HG03045 (cell line): ENCODE results near the gene PAMR1.

Experiments used
- ATAC-seq: cut with Tn5 transposase; IDR thresholded peaks from one replicate; pipeline ENCODE4 v1.9.1; 2021; ENCODE audit warnings: mild to moderate bottlenecking, moderate library complexity; ENCODE audit not compliant: unreplicated experiment

The PAMR1 gene

GRCh38 chr11:35501776-35502175 is 23.6 kb downstream of the PAMR1 start:
- ATAC-seq, result no peak

- ATAC-seq, result no peak
These were observed 24.7 kb downstream of the PAMR1 start for GRCh38 chr11:35500744-35501143.

- ATAC-seq, result no peak
These were observed 29.0 kb downstream of the PAMR1 start for GRCh38 chr11:35496416-35496815.

GRCh38 chr11:35494957-35495490 is 30.4 kb downstream of the PAMR1 start:
- ATAC-seq, result no peak

- no peak for ATAC-seq
These were observed 34.1 kb downstream of the PAMR1 start for GRCh38 chr11:35491231-35491871.

GRCh38 chr11:35488117-35488516 is 37.3 kb downstream of the PAMR1 start:
- no peak for ATAC-seq

- no peak for ATAC-seq
These were observed 37.8 kb downstream of the PAMR1 start for GRCh38 chr11:35487532-35488078.

GRCh38 chr11:35486934-35487333 is 38.5 kb downstream of the PAMR1 start:
- ATAC-seq, result no peak

GRCh38 chr11:35486446-35486845 is 39.0 kb downstream of the PAMR1 start:
- no peak for ATAC-seq

GRCh38 chr11:35485656-35486322 is 39.6 kb downstream of the PAMR1 start:
- ATAC-seq, result no peak

GRCh38 chr11:35484435-35484834 is 41.0 kb downstream of the PAMR1 start:
- no peak for ATAC-seq

- ATAC-seq, result no peak
These were observed 42.1 kb downstream of the PAMR1 start for GRCh38 chr11:35483131-35483820.

GRCh38 chr11:35479731-35480130 is 45.7 kb downstream of the PAMR1 start:
- ATAC-seq, result no peak

GRCh38 chr11:35478471-35479091 is 46.8 kb downstream of the PAMR1 start:
- ATAC-seq, result no peak

- no peak for ATAC-seq
These were observed 47.5 kb downstream of the PAMR1 start for GRCh38 chr11:35477901-35478300.

GRCh38 chr11:35474688-35475087 is 50.7 kb downstream of the PAMR1 start:
- ATAC-seq, result no peak

- ATAC-seq, result no peak
These were observed 51.5 kb downstream of the PAMR1 start for GRCh38 chr11:35473795-35474374.

- ATAC-seq, result no peak
These were observed 54.8 kb downstream of the PAMR1 start for GRCh38 chr11:35470616-35471015.

GRCh38 chr11:35466058-35466457 is 59.4 kb downstream of the PAMR1 start:
- no peak for ATAC-seq

GRCh38 chr11:35464308-35464707 is 61.1 kb downstream of the PAMR1 start:
- no peak for ATAC-seq

GRCh38 chr11:35463331-35463751 is 62.1 kb downstream of the PAMR1 start:
- no peak for ATAC-seq
